Endodermal cell (in vitro differentiated cells): ENCODE results near the gene NCCRP1. TPM values are rescaled to one million over a fixed set of nuclear protein-coding genes. Genes with fewer than 3 reads are reported as not detected.
"Not testable (repeated sequence)": the region's sequence is repeated elsewhere in the genome, so short reads cannot be mapped to it uniquely, and the experiment has no call there.

Source experiments
- DNase-seq: peaks from one replicate; pipeline ENCODE4 v3.0.0-alpha.2; 2017
- H3K27ac ChIP-seq: 2 replicates; pipeline ENCODE4 v1.5.1; 2013; ENCODE audit warnings: mild to moderate bottlenecking, low read depth, low read length, moderate library complexity
- H3K27me3 ChIP-seq: 2 replicates; pipeline ENCODE4 v1.6.1; 2013; ENCODE audit warnings: mild to moderate bottlenecking, low read length, moderate library complexity; ENCODE audit not compliant: insufficient read depth, control insufficient read depth, poor library complexity, severe bottlenecking
- H3K36me3 ChIP-seq: 2 replicates; pipeline ENCODE4 v1.7.0; 2013; ENCODE audit warnings: mild to moderate bottlenecking, low read length, moderate library complexity; ENCODE audit not compliant: control insufficient read depth, insufficient read depth
- H3K4me1 ChIP-seq: one replicate; pipeline ENCODE4 v1.7.0; 2013; ENCODE audit warnings: low read length; ENCODE audit not compliant: control insufficient read depth, insufficient read depth
- H3K4me3 ChIP-seq: 2 replicates; pipeline ENCODE4 v1.5.1; 2013; ENCODE audit warnings: mild to moderate bottlenecking, low read length, moderate library complexity
- H3K9ac ChIP-seq: 2 replicates; pipeline ENCODE4 v1.6.1; 2013; ENCODE audit warnings: mild to moderate bottlenecking, low read length, moderate library complexity; ENCODE audit not compliant: poor library complexity, severe bottlenecking; ENCODE audit errors: extremely low read depth
- H3K9me3 ChIP-seq: 2 replicates; pipeline ENCODE4 v1.6.1; 2013; ENCODE audit warnings: mild to moderate bottlenecking, low read length, moderate library complexity; ENCODE audit not compliant: control insufficient read depth
- H3K27ac Mint-ChIP-seq: 2 replicates; pipeline ENCODE4 v1.8.0; 2020; ENCODE audit warnings: mixed read lengths
- H3K27me3 Mint-ChIP-seq: 2 replicates; pipeline ENCODE4 v1.8.0; 2021; ENCODE audit warnings: mild to moderate bottlenecking, mixed read lengths; ENCODE audit not compliant: insufficient read depth
- H3K36me3 Mint-ChIP-seq: 2 replicates; pipeline ENCODE4 v1.8.0; 2020; ENCODE audit warnings: low read depth, mixed read lengths
- H3K4me1 Mint-ChIP-seq: 2 replicates; pipeline ENCODE4 v1.8.0; 2020; ENCODE audit warnings: mixed read lengths
- H3K4me3 Mint-ChIP-seq: 2 replicates; pipeline ENCODE4 v1.8.0; 2020; ENCODE audit warnings: mild to moderate bottlenecking, moderate library complexity, mixed read lengths
- H3K9me3 Mint-ChIP-seq: 2 replicates; pipeline ENCODE4 v1.8.0; 2020; ENCODE audit warnings: mild to moderate bottlenecking, mixed read lengths
- WGBS, 2 experiments: methylation state at CpG; one replicate each; pipeline versions ENCODE4 v1.1.5 to v1.1.7; 2013; ENCODE audit warnings: missing lambda C conversion rate in 2 of 2, mixed read lengths in 1 of 2; ENCODE audit not compliant: insufficient coverage in 1 of 2, insufficient read length in 1 of 2; 5-methylcytosine and 5-hydroxymethylcytosine counted together
- total RNA-seq, 2 donors: library from RNA; stranded (reverse); fragmentation: NEBNext Ultra II Directional in 1 of 2; extraction: Animal tissue kit (Norgen Biotek cat#: 25700) in 1 of 2; gene quantifications; 2 replicates in 1 of 2; 3 replicates in 1 of 2; pipeline ENCODE4 v1.2.1, GENCODE V29; 2021
- TF ChIP-seq, protein P1 (sequence below): fragments of 200-600 bp; sonication (generic); conservative IDR thresholded peaks from 2 replicates; pipeline ENCODE4 v1.5.0; 2021; ENCODE audit warnings: antibody characterized with exemption, mild to moderate bottlenecking

The NCCRP1 gene
- total RNA-seq, 2 donors from 2014 or later = 0.40 to 0.53 TPM

- no peaks in the 10 kb centered on the region for H3K36me3 Mint-ChIP-seq
- H3K4me3 Mint-ChIP-seq = no peak overlapping the region
- no peak overlapping the region for H3K4me3 ChIP-seq
- H3K9me3 ChIP-seq = peaks cover 5% of the 10 kb centered on the region
- TF ChIP-seq, protein P1, sequence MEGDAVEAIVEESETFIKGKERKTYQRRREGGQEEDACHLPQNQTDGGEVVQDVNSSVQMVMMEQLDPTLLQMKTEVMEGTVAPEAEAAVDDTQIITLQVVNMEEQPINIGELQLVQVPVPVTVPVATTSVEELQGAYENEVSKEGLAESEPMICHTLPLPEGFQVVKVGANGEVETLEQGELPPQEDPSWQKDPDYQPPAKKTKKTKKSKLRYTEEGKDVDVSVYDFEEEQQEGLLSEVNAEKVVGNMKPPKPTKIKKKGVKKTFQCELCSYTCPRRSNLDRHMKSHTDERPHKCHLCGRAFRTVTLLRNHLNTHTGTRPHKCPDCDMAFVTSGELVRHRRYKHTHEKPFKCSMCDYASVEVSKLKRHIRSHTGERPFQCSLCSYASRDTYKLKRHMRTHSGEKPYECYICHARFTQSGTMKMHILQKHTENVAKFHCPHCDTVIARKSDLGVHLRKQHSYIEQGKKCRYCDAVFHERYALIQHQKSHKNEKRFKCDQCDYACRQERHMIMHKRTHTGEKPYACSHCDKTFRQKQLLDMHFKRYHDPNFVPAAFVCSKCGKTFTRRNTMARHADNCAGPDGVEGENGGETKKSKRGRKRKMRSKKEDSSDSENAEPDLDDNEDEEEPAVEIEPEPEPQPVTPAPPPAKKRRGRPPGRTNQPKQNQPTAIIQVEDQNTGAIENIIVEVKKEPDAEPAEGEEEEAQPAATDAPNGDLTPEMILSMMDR = no peak
- H3K27ac ChIP-seq = no peak overlapping the region
- no peak for DNase-seq
- no peaks in the 10 kb centered on the region for H3K36me3 ChIP-seq
- H3K9ac ChIP-seq = no peak overlapping the region
- no peak overlapping the region for H3K27ac Mint-ChIP-seq
- H3K9me3 Mint-ChIP-seq = peaks cover 12% of the 10 kb centered on the region
- peaks cover 8% of the 10 kb centered on the region for H3K27me3 ChIP-seq
- 81 to 87% methylated on average over 12 to 15 of the region's 15 CpGs for WGBS, 2 experiments
- H3K4me1 ChIP-seq = no peaks in the 10 kb centered on the region
- H3K4me1 Mint-ChIP-seq = no peaks in the 10 kb centered on the region
- H3K27me3 Mint-ChIP-seq = peaks cover 46% of the 10 kb centered on the region
Observed at GRCh38 chr19:39218230-39219007, 21.7 kb downstream of the NCCRP1 start.

- not testable (repeated sequence) for H3K9ac ChIP-seq, H3K9me3 ChIP-seq, H3K27ac ChIP-seq, H3K4me1 Mint-ChIP-seq, H3K27ac Mint-ChIP-seq, DNase-seq, H3K4me1 ChIP-seq, H3K36me3 ChIP-seq, H3K4me3 ChIP-seq, H3K27me3 ChIP-seq, H3K4me3 Mint-ChIP-seq, H3K36me3 Mint-ChIP-seq
- WGBS, 2 experiments = 70 to 72% methylated on average over 9 to 10 of the region's 10 CpGs
- H3K9me3 Mint-ChIP-seq = peaks cover 12% of the 10 kb centered on the region
- H3K27me3 Mint-ChIP-seq = peaks cover 46% of the 10 kb centered on the region
Observed at GRCh38 chr19:39219108-39219507, 22.3 kb downstream of the NCCRP1 start.

GRCh38 chr19:39223703-39224279, 27.0 kb downstream of the NCCRP1 start:
- H3K27me3 Mint-ChIP-seq = peaks cover 53% of the 10 kb centered on the region

More at GRCh38 chr19:39223703-39224279, 27.0 kb downstream of the NCCRP1 start:
- H3K4me3 ChIP-seq = no peak overlapping the region
- no peak overlapping the region for H3K9ac ChIP-seq
- 9 to 34% methylated on average over 2 to 4 of the region's 4 CpGs for WGBS, 2 experiments
- no peak overlapping the region for H3K27ac ChIP-seq
- no peaks in the 10 kb centered on the region for H3K36me3 ChIP-seq
- no peak overlapping the region for H3K4me3 Mint-ChIP-seq
- H3K9me3 ChIP-seq = no peaks in the 10 kb centered on the region
- H3K9me3 Mint-ChIP-seq = no peaks in the 10 kb centered on the region
- peaks cover 14% of the 10 kb centered on the region for H3K27me3 ChIP-seq
- no peaks in the 10 kb centered on the region for H3K4me1 Mint-ChIP-seq
- no peak overlapping the region for H3K27ac Mint-ChIP-seq
- TF ChIP-seq, protein P1 = no peak
- H3K4me1 ChIP-seq = no peaks in the 10 kb centered on the region
- peak; percentile 87 for DNase-seq
- H3K36me3 Mint-ChIP-seq = no peaks in the 10 kb centered on the region
